ENCODE measurements around the gene ASTN1.

ASTN1 gene

GRCh38 chr1:177011508-177011907 lies 153.0 kb downstream of the ASTN1 start:
- no peak for DNase-seq (ENCODE audit: low read depth)
- no peak overlapping the region for H3K4me3 ChIP-seq (ENCODE audit: low read length)
- TF ChIP-seq CTCF (conservative IDR thresholded peaks at IDR 0.05; ENCODE audit: low read depth, low read length): no peak

GRCh38 chr1:177010211-177010825 lies 154.2 kb downstream of the ASTN1 start:
- no peak for DNase-seq (ENCODE audit: low read depth)
- no peak overlapping the region for H3K4me3 ChIP-seq (ENCODE audit: low read length)
- no peak for TF ChIP-seq CTCF (conservative IDR thresholded peaks at IDR 0.05; ENCODE audit: low read depth, low read length)

- no peak for TF ChIP-seq CTCF (conservative IDR thresholded peaks at IDR 0.05; ENCODE audit: low read depth, low read length)
- no peak for DNase-seq (ENCODE audit: low read depth)
- no peak overlapping the region for H3K4me3 ChIP-seq (ENCODE audit: low read length)
Measured at GRCh38 chr1:177008653-177009052, 155.9 kb downstream of the ASTN1 start.

- H3K4me3 ChIP-seq (ENCODE audit: low read length): no peak overlapping the region
- no peak for TF ChIP-seq CTCF (conservative IDR thresholded peaks at IDR 0.05; ENCODE audit: low read depth, low read length)
- DNase-seq (ENCODE audit: low read depth): no peak
Measured at GRCh38 chr1:177007437-177008161, 156.9 kb downstream of the ASTN1 start.

GRCh38 chr1:177002891-177003290 lies 161.6 kb downstream of the ASTN1 start:
- no peak for DNase-seq (ENCODE audit: low read depth)
- no peak overlapping the region for H3K4me3 ChIP-seq (ENCODE audit: low read length)
- TF ChIP-seq CTCF (conservative IDR thresholded peaks at IDR 0.05; ENCODE audit: low read depth, low read length): no peak

GRCh38 chr1:177001556-177001955 lies 163.0 kb downstream of the ASTN1 start:
- TF ChIP-seq CTCF (conservative IDR thresholded peaks at IDR 0.05; ENCODE audit: low read depth, low read length): no peak
- no peak overlapping the region for H3K4me3 ChIP-seq (ENCODE audit: low read length)
- DNase-seq (ENCODE audit: low read depth): no peak
